HepG2 (cell line): ENCODE data around the gene BACH2. TPM values are rescaled to one million over a fixed set of nuclear protein-coding genes. Genes with fewer than 3 reads are reported as not detected.

Experiments
- FOXA1 ChIP-seq, 2 experiments: fragments of 450-650 bp in 1 of 2; sonication (generic) in 1 of 2; formaldehyde crosslinking in 1 of 2; IDR thresholded peaks; 2 replicates each; pipeline versions ENCODE4 v1.4.0 to v1.6.1; 2016 to 2020; ENCODE audit warnings: missing genetic modification reagents in 1 of 2
- FOXP1 ChIP-seq, 2 experiments: fragments of 450-650 bp in 1 of 2; IDR thresholded peaks; 2 replicates each; pipeline ENCODE4 v1.6.1; 2017 to 2018; ENCODE audit warnings: antibody characterized with exemption in 1 of 2
- GABPB1 ChIP-seq: IDR thresholded peaks from 2 replicates; pipeline ENCODE4 v1.6.1; 2016; ENCODE audit warnings: mild to moderate bottlenecking, missing genetic modification reagents, moderate library complexity, missing compliant biosample characterization
- NR2F1 ChIP-seq, 2 experiments: fragments of 450-650 bp in 1 of 2; formaldehyde crosslinking in 1 of 2; IDR thresholded peaks; 2 replicates each; pipeline versions ENCODE4 v1.5.0 to v1.6.1; 2016 to 2020; ENCODE audit warnings: mild to moderate bottlenecking in 1 of 2, missing compliant biosample characterization in 1 of 2, missing genetic modification reagents in 1 of 2, moderate library complexity in 1 of 2
- POLR2G ChIP-seq: fragments of 200-400 bp; formaldehyde crosslinking; IDR thresholded peaks from 2 replicates; pipeline ENCODE4 v1.6.1; 2018; ENCODE audit warnings: mild to moderate bottlenecking, low read depth, low read length, moderate library complexity
- RXRA ChIP-seq: sonication (generic); formaldehyde crosslinking; IDR thresholded peaks from 2 replicates; pipeline ENCODE4 v1.5.1; 2020; ENCODE audit warnings: missing genetic modification reagents
- SMARCC2 ChIP-seq: fragments of 450-650 bp; IDR thresholded peaks from 2 replicates; pipeline ENCODE4 v1.6.1; 2017; ENCODE audit warnings: antibody characterized with exemption, mild to moderate bottlenecking
- SOX13 ChIP-seq, 3 experiments: fragments of 450-650 bp in 1 of 3; sonication (generic) in 1 of 3; formaldehyde crosslinking in 1 of 3; IDR thresholded peaks in 2 of 3; conservative IDR thresholded peaks in 1 of 3; 2 replicates each; pipeline versions ENCODE4 v1.5.0 to v1.6.1; 2016 to 2020; ENCODE audit warnings: antibody characterized with exemption in 1 of 3, mild to moderate bottlenecking in 1 of 3, missing compliant biosample characterization in 1 of 3, missing genetic modification reagents in 1 of 3, moderate library complexity in 1 of 3
- SOX6 ChIP-seq, 2 experiments: fragments of 450-650 bp in 1 of 2; sonication (generic) in 1 of 2; formaldehyde crosslinking in 1 of 2; IDR thresholded peaks; 2 replicates each; pipeline versions ENCODE4 v1.4.0 to v1.6.1; 2017 to 2020; ENCODE audit warnings: antibody characterized with exemption in 1 of 2, mild to moderate bottlenecking in 1 of 2, missing genetic modification reagents in 1 of 2
- ZBTB7B ChIP-seq: sonication (generic); formaldehyde crosslinking; IDR thresholded peaks from 2 replicates; pipeline ENCODE4 v1.4.0; 2020; ENCODE audit warnings: missing genetic modification reagents
- polyA plus RNA-seq, 8 experiments: library from polyadenylated mRNA; depleted of rRNA in 3 of 8; stranded (reverse) in 7 of 8; unstranded in 1 of 8; fragments of >200 nt; fragmentation: Illumina TruSeq in 4 of 8; extraction: Trizol in 4 of 8; gene quantifications; 2 replicates each; pipeline versions ENCODE4 v1.2.1 to v1.2.3, GENCODE V29; 2011 to 2016; ENCODE audit warnings: low read depth in 4 of 8, missing spikeins in 1 of 8, mixed read lengths in 1 of 8; ENCODE audit not compliant: insufficient read depth in 1 of 8
- total RNA-seq, 5 experiments: library from RNA; depleted of rRNA; stranded (reverse); fragments of >200 nt; fragmentation: Illumina TruSeq; extraction: Trizol; gene quantifications; 2 replicates each; pipeline ENCODE4 v1.2.3, GENCODE V29; 2016; ENCODE audit warnings: low read depth in 1 of 5
- TF ChIP-seq, protein P1 (sequence below): sonication (generic); formaldehyde crosslinking; IDR thresholded peaks from 2 replicates; pipeline ENCODE4 v1.8.1; 2023; ENCODE audit warnings: mild to moderate bottlenecking, missing genetic modification reagents
- TF ChIP-seq, protein P2 (sequence below): IDR thresholded peaks from 2 replicates; pipeline ENCODE4 v1.6.1; 2018; ENCODE audit warnings: missing genetic modification reagents
- TF ChIP-seq, protein P3 (sequence below): sonication (generic); formaldehyde crosslinking; IDR thresholded peaks from 2 replicates; pipeline ENCODE4 v1.5.1; 2020; ENCODE audit warnings: mild to moderate bottlenecking, missing genetic modification reagents, borderline replicate concordance
- TF ChIP-seq, protein P4 (sequence below): fragments of 450-650 bp; IDR thresholded peaks from 2 replicates; pipeline ENCODE4 v1.6.1; 2016
- TF ChIP-seq, protein P5 (sequence below): IDR thresholded peaks from 2 replicates; pipeline ENCODE4 v1.6.1; 2012; ENCODE audit warnings: low read length, improper control_type of control experiment
- TF ChIP-seq, protein P6 (sequence below): sonication (generic); formaldehyde crosslinking; IDR thresholded peaks from 2 replicates; pipeline ENCODE4 v1.4.0; 2020; ENCODE audit warnings: missing genetic modification reagents

Gene BACH2
- total and polyA plus RNA-seq, 2 of the 13 experiments (the other 11 are each of a cell fraction or from before 2014, with no cell fraction given) = 0.01 TPM; not detected in 1

DNA sequence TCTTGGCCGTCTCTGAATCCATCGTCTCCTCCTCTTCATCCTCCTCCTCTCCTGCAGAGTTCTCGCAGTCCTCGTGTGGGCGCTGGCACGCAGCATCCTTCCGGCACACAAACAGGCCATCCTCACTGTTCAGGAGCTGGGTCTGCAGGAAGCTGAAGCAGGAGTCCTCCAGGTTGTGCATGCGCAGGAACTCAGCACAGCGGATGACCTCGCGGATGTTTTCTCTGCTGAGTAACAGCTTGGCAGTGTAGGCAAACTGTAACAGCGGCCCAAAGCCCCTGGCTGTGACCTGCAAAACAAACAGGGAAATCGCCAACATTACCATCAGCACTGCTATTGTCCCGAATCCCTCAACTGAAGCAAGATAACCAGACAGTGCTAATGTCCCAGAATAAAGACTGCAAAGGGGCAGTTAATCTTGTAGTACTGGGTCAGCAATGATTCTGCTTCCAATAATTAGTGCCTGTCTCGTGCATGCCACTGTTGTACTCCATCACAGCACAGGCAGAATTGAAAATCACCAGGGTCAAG, 345.0 kb downstream of the BACH2 start (continued):
- TF ChIP-seq, protein P1, sequence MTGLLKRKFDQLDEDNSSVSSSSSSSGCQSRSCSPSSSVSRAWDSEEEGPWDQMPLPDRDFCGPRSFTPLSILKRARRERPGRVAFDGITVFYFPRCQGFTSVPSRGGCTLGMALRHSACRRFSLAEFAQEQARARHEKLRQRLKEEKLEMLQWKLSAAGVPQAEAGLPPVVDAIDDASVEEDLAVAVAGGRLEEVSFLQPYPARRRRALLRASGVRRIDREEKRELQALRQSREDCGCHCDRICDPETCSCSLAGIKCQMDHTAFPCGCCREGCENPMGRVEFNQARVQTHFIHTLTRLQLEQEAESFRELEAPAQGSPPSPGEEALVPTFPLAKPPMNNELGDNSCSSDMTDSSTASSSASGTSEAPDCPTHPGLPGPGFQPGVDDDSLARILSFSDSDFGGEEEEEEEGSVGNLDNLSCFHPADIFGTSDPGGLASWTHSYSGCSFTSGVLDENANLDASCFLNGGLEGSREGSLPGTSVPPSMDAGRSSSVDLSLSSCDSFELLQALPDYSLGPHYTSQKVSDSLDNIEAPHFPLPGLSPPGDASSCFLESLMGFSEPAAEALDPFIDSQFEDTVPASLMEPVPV (CRISPR knock-in tag) = no peak
- TF ChIP-seq, protein P2, sequence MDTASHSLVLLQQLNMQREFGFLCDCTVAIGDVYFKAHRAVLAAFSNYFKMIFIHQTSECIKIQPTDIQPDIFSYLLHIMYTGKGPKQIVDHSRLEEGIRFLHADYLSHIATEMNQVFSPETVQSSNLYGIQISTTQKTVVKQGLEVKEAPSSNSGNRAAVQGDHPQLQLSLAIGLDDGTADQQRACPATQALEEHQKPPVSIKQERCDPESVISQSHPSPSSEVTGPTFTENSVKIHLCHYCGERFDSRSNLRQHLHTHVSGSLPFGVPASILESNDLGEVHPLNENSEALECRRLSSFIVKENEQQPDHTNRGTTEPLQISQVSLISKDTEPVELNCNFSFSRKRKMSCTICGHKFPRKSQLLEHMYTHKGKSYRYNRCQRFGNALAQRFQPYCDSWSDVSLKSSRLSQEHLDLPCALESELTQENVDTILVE (CRISPR knock-in tag) = no peak
- TF ChIP-seq ZBTB7B (CRISPR knock-in tag) (no peak), NR2F1 (CRISPR knock-in tag; IDR thresholded peaks at IDR 0.05) (peak in 1 of 2 experiments; percentile 34; a peak in 1 of 4 replicates), POLR2G (no peak), SOX13 (IDR thresholded peaks at IDR 0.05) (no peak), SOX13 (CRISPR knock-in tag; conservative IDR thresholded peaks at IDR 0.05 in 1 of 2, IDR thresholded peaks at IDR 0.05 in 1 of 2) (peak in 1 of 2 experiments; percentile 57; a peak in 2 of 4 replicates), SMARCC2 (no peak), SOX6 (IDR thresholded peaks at IDR 0.05) (no peak), SOX6 (CRISPR knock-in tag; IDR thresholded peaks at IDR 0.05) (peak; percentile 65), RXRA (CRISPR knock-in tag) (peak; percentile 36; the same call in 1 of the 2 replicates), FOXA1 (IDR thresholded peaks at IDR 0.05) (no peak), FOXA1 (CRISPR knock-in tag; IDR thresholded peaks at IDR 0.05) (peak; percentile 53; the same call in 1 of the 2 replicates), FOXP1 (IDR thresholded peaks at IDR 0.05) (no peak), FOXP1 (CRISPR knock-in tag; IDR thresholded peaks at IDR 0.05) (0 out of 2 replicates have a peak, but pooled peaks have one; percentile 21), GABPB1 (CRISPR knock-in tag) (peak; percentile 44)
- TF ChIP-seq, protein P3, sequence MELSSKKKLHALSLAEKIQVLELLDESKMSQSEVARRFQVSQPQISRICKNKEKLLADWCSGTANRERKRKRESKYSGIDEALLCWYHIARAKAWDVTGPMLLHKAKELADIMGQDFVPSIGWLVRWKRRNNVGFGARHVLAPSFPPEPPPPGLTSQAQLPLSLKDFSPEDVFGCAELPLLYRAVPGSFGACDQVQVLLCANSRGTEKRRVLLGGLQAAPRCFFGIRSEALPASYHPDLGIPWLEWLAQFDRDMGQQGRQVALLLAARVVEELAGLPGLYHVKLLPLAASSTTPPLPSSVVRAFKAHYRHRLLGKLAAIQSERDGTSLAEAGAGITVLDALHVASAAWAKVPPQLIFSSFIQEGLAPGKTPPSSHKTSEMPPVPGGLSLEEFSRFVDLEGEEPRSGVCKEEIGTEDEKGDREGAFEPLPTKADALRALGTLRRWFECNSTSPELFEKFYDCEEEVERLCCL = no peak
- TF ChIP-seq, protein P4, sequence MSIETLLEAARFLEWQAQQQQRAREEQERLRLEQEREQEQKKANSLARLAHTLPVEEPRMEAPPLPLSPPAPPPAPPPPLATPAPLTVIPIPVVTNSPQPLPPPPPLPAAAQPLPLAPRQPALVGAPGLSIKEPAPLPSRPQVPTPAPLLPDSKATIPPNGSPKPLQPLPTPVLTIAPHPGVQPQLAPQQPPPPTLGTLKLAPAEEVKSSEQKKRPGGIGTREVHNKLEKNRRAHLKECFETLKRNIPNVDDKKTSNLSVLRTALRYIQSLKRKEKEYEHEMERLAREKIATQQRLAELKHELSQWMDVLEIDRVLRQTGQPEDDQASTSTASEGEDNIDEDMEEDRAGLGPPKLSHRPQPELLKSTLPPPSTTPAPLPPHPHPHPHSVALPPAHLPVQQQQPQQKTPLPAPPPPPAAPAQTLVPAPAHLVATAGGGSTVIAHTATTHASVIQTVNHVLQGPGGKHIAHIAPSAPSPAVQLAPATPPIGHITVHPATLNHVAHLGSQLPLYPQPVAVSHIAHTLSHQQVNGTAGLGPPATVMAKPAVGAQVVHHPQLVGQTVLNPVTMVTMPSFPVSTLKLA = no peak
- TF ChIP-seq, protein P5, sequence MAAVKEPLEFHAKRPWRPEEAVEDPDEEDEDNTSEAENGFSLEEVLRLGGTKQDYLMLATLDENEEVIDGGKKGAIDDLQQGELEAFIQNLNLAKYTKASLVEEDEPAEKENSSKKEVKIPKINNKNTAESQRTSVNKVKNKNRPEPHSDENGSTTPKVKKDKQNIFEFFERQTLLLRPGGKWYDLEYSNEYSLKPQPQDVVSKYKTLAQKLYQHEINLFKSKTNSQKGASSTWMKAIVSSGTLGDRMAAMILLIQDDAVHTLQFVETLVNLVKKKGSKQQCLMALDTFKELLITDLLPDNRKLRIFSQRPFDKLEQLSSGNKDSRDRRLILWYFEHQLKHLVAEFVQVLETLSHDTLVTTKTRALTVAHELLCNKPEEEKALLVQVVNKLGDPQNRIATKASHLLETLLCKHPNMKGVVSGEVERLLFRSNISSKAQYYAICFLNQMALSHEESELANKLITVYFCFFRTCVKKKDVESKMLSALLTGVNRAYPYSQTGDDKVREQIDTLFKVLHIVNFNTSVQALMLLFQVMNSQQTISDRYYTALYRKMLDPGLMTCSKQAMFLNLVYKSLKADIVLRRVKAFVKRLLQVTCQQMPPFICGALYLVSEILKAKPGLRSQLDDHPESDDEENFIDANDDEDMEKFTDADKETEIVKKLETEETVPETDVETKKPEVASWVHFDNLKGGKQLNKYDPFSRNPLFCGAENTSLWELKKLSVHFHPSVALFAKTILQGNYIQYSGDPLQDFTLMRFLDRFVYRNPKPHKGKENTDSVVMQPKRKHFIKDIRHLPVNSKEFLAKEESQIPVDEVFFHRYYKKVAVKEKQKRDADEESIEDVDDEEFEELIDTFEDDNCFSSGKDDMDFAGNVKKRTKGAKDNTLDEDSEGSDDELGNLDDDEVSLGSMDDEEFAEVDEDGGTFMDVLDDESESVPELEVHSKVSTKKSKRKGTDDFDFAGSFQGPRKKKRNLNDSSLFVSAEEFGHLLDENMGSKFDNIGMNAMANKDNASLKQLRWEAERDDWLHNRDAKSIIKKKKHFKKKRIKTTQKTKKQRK = no peak
- TF ChIP-seq, protein P6, sequence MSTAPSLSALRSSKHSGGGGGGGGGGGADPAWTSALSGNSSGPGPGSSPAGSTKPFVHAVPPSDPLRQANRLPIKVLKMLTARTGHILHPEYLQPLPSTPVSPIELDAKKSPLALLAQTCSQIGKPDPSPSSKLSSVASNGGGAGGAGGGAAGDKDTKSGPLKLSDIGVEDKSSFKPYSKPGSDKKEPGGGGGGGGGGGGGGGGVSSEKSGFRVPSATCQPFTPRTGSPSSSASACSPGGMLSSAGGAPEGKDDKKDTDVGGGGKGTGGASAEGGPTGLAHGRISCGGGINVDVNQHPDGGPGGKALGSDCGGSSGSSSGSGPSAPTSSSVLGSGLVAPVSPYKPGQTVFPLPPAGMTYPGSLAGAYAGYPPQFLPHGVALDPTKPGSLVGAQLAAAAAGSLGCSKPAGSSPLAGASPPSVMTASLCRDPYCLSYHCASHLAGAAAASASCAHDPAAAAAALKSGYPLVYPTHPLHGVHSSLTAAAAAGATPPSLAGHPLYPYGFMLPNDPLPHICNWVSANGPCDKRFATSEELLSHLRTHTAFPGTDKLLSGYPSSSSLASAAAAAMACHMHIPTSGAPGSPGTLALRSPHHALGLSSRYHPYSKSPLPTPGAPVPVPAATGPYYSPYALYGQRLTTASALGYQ (CRISPR knock-in tag) = no peak
